ENCODE measurements around the gene CADM2.
A peak's percentile ranks its signal among the peaks of the same experiment; 100 is the strongest.
"Not testable (repeated sequence)": the region's sequence is repeated elsewhere in the genome, so short reads cannot be mapped to it uniquely, and the experiment has no call there.

Gene CADM2

GRCh38 chr3:85090495-85090894 lies 131.7 kb downstream of the CADM2 start:
- no peak overlapping the region for H3K4me3 ChIP-seq
- H3K4me1 ChIP-seq: no peaks in the 10 kb centered on the region
- no peak overlapping the region for H3K4me2 ChIP-seq
- no peak for TF ChIP-seq Cebpa-rat (IDR thresholded peaks at IDR 0.05)
- no peak overlapping the region for H3K27ac ChIP-seq
- H3K27me3 ChIP-seq: no peaks in the 10 kb centered on the region
- H3K36me3 ChIP-seq: no peaks in the 10 kb centered on the region
- no peaks in the 10 kb centered on the region for H4K20me1 ChIP-seq
- no peaks in the 10 kb centered on the region for H3K9me3 ChIP-seq (replicated peaks in 1 of 11)
- H3K9ac ChIP-seq: no peak overlapping the region

GRCh38 chr3:85100316-85100715 lies 141.5 kb downstream of the CADM2 start:
- Histone ChIP-seq H3K9ac (no peak overlapping the region), H3K4me1 (no peaks in the 10 kb centered on the region), H3K9me3 (replicated peaks in 1 of 11) (no peaks in the 10 kb centered on the region), H3K36me3 (no peaks in the 10 kb centered on the region), H4K20me1 (no peaks in the 10 kb centered on the region), H3K27me3 (no peaks in the 10 kb centered on the region), H3K27ac (no peak overlapping the region), H3K4me2 (no peak overlapping the region), H3K4me3 (no peak overlapping the region)
- no peak for TF ChIP-seq Cebpa-rat (IDR thresholded peaks at IDR 0.05)

GRCh38 chr3:85102781-85103180 lies 144.0 kb downstream of the CADM2 start:
- H3K27me3 ChIP-seq: no peaks in the 10 kb centered on the region
- no peak for TF ChIP-seq Cebpa-rat (IDR thresholded peaks at IDR 0.05)
- H3K9ac ChIP-seq: no peak overlapping the region
- no peak overlapping the region for H3K4me2 ChIP-seq
- no peak overlapping the region for H3K4me3 ChIP-seq
- no peaks in the 10 kb centered on the region for H3K4me1 ChIP-seq
- no peaks in the 10 kb centered on the region for H3K36me3 ChIP-seq
- no peaks in the 10 kb centered on the region for H4K20me1 ChIP-seq
- no peaks in the 10 kb centered on the region for H3K9me3 ChIP-seq (replicated peaks in 1 of 11)
- no peak overlapping the region for H3K27ac ChIP-seq

GRCh38 chr3:85110393-85110792 lies 151.6 kb downstream of the CADM2 start:
- no peak overlapping the region for H3K9ac ChIP-seq

GRCh38 chr3:85120879-85121278 lies 162.1 kb downstream of the CADM2 start:
- no peak overlapping the region for H3K9ac ChIP-seq
- no peak overlapping the region for H3K4me2 ChIP-seq
- TF ChIP-seq Cebpa-rat (IDR thresholded peaks at IDR 0.05): no peak
- H3K4me1 ChIP-seq: no peaks in the 10 kb centered on the region
- H3K36me3 ChIP-seq: no peaks in the 10 kb centered on the region
- H3K27ac ChIP-seq: no peak overlapping the region
- no peaks in the 10 kb centered on the region for H4K20me1 ChIP-seq
- no peak overlapping the region for H3K4me3 ChIP-seq
- no peaks in the 10 kb centered on the region for H3K27me3 ChIP-seq
- H3K9me3 ChIP-seq (replicated peaks in 1 of 11): peaks cover 0 to 11% (median 0%) of the 10 kb centered on the region in 11 experiments; a peak in 5 of 22 replicates

More at GRCh38 chr3:85110393-85110792, 151.6 kb downstream of the CADM2 start:
- Histone ChIP-seq H3K36me3 (no peaks in the 10 kb centered on the region), H3K4me2 (no peak overlapping the region), H3K4me3 (no peak overlapping the region), H3K4me1 (no peaks in the 10 kb centered on the region), H4K20me1 (no peaks in the 10 kb centered on the region), H3K27me3 (no peaks in the 10 kb centered on the region), H3K9me3 (replicated peaks in 1 of 11) (no peaks in the 10 kb centered on the region), H3K27ac (no peak overlapping the region)
- TF ChIP-seq Cebpa-rat (IDR thresholded peaks at IDR 0.05): no peak

- H3K9me3 ChIP-seq (replicated peaks in 1 of 11); H3K9ac ChIP-seq; H4K20me1 ChIP-seq; H3K4me3 ChIP-seq; H3K4me1 ChIP-seq; H3K27ac ChIP-seq; H3K27me3 ChIP-seq; H3K36me3 ChIP-seq; H3K4me2 ChIP-seq: not testable (repeated sequence)
These were observed 174.1 kb downstream of the CADM2 start for GRCh38 chr3:85132864-85133263.

GRCh38 chr3:85133691-85134420 lies 175.1 kb downstream of the CADM2 start:
- not testable (repeated sequence) for H3K36me3 ChIP-seq; H3K4me3 ChIP-seq; H3K9me3 ChIP-seq (replicated peaks in 1 of 11); H3K4me1 ChIP-seq; H3K9ac ChIP-seq; H3K27me3 ChIP-seq; H3K27ac ChIP-seq; H3K4me2 ChIP-seq; H4K20me1 ChIP-seq

- Histone ChIP-seq H3K4me3 (no peak overlapping the region), H3K27ac (no peak overlapping the region), H3K9me3 (replicated peaks in 1 of 11) (no peaks in the 10 kb centered on the region), H4K20me1 (no peaks in the 10 kb centered on the region), H3K4me2 (no peak overlapping the region), H3K27me3 (no peaks in the 10 kb centered on the region), H3K9ac (no peak overlapping the region), H3K4me1 (no peaks in the 10 kb centered on the region), H3K36me3 (no peaks in the 10 kb centered on the region)
- TF ChIP-seq Cebpa-rat (IDR thresholded peaks at IDR 0.05): no peak
These were observed 183.8 kb downstream of the CADM2 start for GRCh38 chr3:85142626-85143025.

GRCh38 chr3:85148036-85148435 lies 189.2 kb downstream of the CADM2 start:
- H3K9ac ChIP-seq: no peak overlapping the region
- no peak overlapping the region for H3K27ac ChIP-seq
- H4K20me1 ChIP-seq: no peaks in the 10 kb centered on the region
- peaks cover 0 to 7% (median under 1%) of the 10 kb centered on the region in 11 experiments; a peak in 3 of 22 replicates for H3K9me3 ChIP-seq (replicated peaks in 1 of 11)
- no peaks in the 10 kb centered on the region for H3K27me3 ChIP-seq
- no peak for TF ChIP-seq Cebpa-rat (IDR thresholded peaks at IDR 0.05)
- H3K4me3 ChIP-seq: no peak overlapping the region
- H3K4me1 ChIP-seq: peaks cover 0 to 19% (median 0%) of the 10 kb centered on the region in 10 experiments; a peak in 2 of 20 replicates
- H3K4me2 ChIP-seq: 0 out of 22 replicates have a peak overlapping the region, but pooled peaks of 1 of the 11 experiments have one; percentile 16
- no peaks in the 10 kb centered on the region for H3K36me3 ChIP-seq

- H3K4me1 ChIP-seq: peaks cover 0 to 19% (median 0%) of the 10 kb centered on the region in 10 experiments; a peak in 2 of 20 replicates
- no peaks in the 10 kb centered on the region for H3K27me3 ChIP-seq
- H3K9me3 ChIP-seq (replicated peaks in 1 of 11): peaks cover 0 to 7% (median 4%) of the 10 kb centered on the region in 11 experiments; a peak in 4 of 22 replicates
- no peak overlapping the region for H3K9ac ChIP-seq
- H3K4me3 ChIP-seq: no peak overlapping the region
- no peak overlapping the region for H3K27ac ChIP-seq
- H4K20me1 ChIP-seq: no peaks in the 10 kb centered on the region
- TF ChIP-seq Cebpa-rat (IDR thresholded peaks at IDR 0.05): no peak
- no peaks in the 10 kb centered on the region for H3K36me3 ChIP-seq
- no peak overlapping the region for H3K4me2 ChIP-seq
These were observed 192.8 kb downstream of the CADM2 start for GRCh38 chr3:85151555-85151954.

- not testable (repeated sequence) for H3K9me3 ChIP-seq (replicated peaks in 1 of 11); H3K4me3 ChIP-seq; H3K9ac ChIP-seq; H3K27ac ChIP-seq; H3K27me3 ChIP-seq; H3K4me2 ChIP-seq; H3K36me3 ChIP-seq; H4K20me1 ChIP-seq
- peaks cover 0 to 14% (median 0%) of the 10 kb centered on the region in 10 experiments; a peak in 2 of 20 replicates for H3K4me1 ChIP-seq
These were observed 194.5 kb downstream of the CADM2 start for GRCh38 chr3:85153279-85153678.

Data from BLaER1 treated with 17β-estradiol and CSF1 and Interleukin-3, amounts not matched to agents 10 nM and 100 nM (cell line).